Activated CD4-positive, alpha-beta T cell treated with anti-CD3 and anti-CD28 coated beads for 36 hours (primary cell): Measurements from ENCODE around the gene ACVR1B. TPM values are rescaled to one million over a fixed set of nuclear protein-coding genes. Genes with fewer than 3 reads are reported as not detected.

ENCODE experiments used
- ATAC-seq: fragments of 200-7000 bp; cut with Tn5 transposase; one replicate; pipeline ENCODE4 v1.10.0; 2021; ENCODE audit warnings: mild to moderate bottlenecking, moderate library complexity
- CTCF ChIA-PET: fragments of 350-600 bp; sonication (Branson Sonifier 250); formaldehyde crosslinking; loops from one replicate; lab custom pipeline; 2021; ENCODE audit warnings: antibody characterized with exemption; lab: Charles Lee
- POLR2A ChIA-PET: fragments of 350-600 bp; sonication (Branson Sonifier 250); formaldehyde crosslinking; loops from one replicate; lab custom pipeline; 2021; ENCODE audit warnings: antibody characterized with exemption, inconsistent platforms; lab: Charles Lee
- DNase-seq: peaks from one replicate; pipeline ENCODE4 v3.0.0-alpha.2; 2020
- H3K27ac Mint-ChIP-seq: one replicate; pipeline ENCODE4 v1.8.0; 2021; ENCODE audit warnings: mixed read lengths
- H3K27me3 Mint-ChIP-seq: one replicate; pipeline ENCODE4 v1.8.0; 2021; ENCODE audit warnings: mixed read lengths
- H3K36me3 Mint-ChIP-seq: one replicate; pipeline ENCODE4 v1.8.0; 2021; ENCODE audit warnings: low read depth, mixed read lengths
- H3K4me1 Mint-ChIP-seq: one replicate; pipeline ENCODE4 v1.8.0; 2021; ENCODE audit warnings: mixed read lengths
- H3K4me3 Mint-ChIP-seq: one replicate; pipeline ENCODE4 v1.8.0; 2021; ENCODE audit warnings: mild to moderate bottlenecking, moderate library complexity, mixed read lengths
- H3K9me3 Mint-ChIP-seq: one replicate; pipeline ENCODE4 v1.8.0; 2021; ENCODE audit warnings: low read depth, mixed read lengths
- intact Hi-C, 2 experiments: fragments of 100-400 bp; cut with DNase I in 1 of 2; cut with micrococcal nuclease in 1 of 2; formaldehyde crosslinking; loops; one replicate each; pipeline versions ENCODE4 v1.14.2 to v1.15.1; 2022 to 2024; cut with DNase I, micrococcal nuclease
- total RNA-seq, 2 experiments: library from RNA; stranded (reverse); gene quantifications; one replicate each; pipeline ENCODE4 v1.2.3, GENCODE V29; 2021

Gene ACVR1B
- total RNA-seq, 2 experiments from 2014 or later, result 10.1 to 12.7 TPM

GRCh38 chr12:51948066-51948465 lies 3.4 kb upstream of the ACVR1B start:
- POLR2A ChIA-PET, result no interaction called here
- intact Hi-C loops, result no loop called here
- Mint-ChIP-seq H3K4me1 (peaks cover 10% of the 10 kb centered on the region), H3K9me3 (peaks cover 11% of the 10 kb centered on the region), H3K27ac (no peak overlapping the region), H3K36me3 (no peaks in the 10 kb centered on the region), H3K27me3 (peaks cover 13% of the 10 kb centered on the region), H3K4me3 (no peak overlapping the region)
- CTCF ChIA-PET, result interaction anchor here (1.3 to 1.9 kb wide), 2 partner anchors 13 to 21 kb away, joined by 4 to 5 read pairs; no protein-coding TSS in a partner anchor
- no peak for DNase-seq
- no peak for ATAC-seq

DNA sequence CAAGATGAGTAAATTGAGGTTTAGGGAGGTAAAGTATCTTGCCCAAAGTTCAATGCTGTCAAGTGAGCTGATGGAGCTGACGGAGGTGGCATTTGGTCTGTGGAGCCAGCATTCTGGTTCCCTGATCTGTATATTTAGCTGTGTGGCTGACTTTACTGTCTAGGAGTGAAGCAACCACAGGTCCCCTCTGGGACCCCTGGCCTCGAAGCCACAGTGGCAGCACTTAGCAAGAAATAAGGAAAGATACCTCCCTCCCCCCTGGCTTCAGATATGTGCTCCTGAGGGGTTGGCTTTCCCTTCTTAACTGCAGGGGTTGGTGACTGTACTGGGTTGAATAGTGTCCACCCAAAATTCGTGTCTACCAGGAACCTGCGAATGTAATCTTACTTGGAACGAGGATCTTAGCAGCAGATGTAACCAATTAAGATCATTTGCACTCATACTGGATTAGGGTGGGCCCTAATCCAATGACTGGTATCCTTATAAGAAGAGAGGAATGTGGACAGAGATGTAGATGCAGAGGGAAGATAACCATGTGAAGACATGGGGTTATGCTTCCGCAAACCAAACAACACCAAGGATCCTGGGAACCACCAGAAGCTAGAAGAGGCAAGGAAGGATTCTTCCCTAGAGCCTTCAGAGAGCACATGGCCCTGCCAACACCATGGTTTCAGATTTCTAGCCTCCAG lies 2.0 kb upstream of the ACVR1B start:
- ChIA-PET CTCF (interaction anchor here (1.0 to 2.4 kb wide), 10 partner anchors 13 to 174 kb away, joined by 3 to 16 read pairs (median 5); no protein-coding TSS in a partner anchor), POLR2A (no interaction called here)
- Mint-ChIP-seq H3K27me3 (peaks cover 10% of the 10 kb centered on the region), H3K27ac (no peak overlapping the region), H3K36me3 (no peaks in the 10 kb centered on the region), H3K4me1 (peaks cover 24% of the 10 kb centered on the region), H3K9me3 (peaks cover 6% of the 10 kb centered on the region), H3K4me3 (no peak overlapping the region)
- intact Hi-C loops, result loop anchor here (2.0 to 5.0 kb wide), 5 partner anchors 21 to 1667 kb away; partner anchors contain the start of genes EIF4B (in 1 of the 2), LIMA1 (in 1 of the 2) and SCN8A (in 1 of the 2)
- ATAC-seq (no peak), DNase-seq (no peak)

GRCh38 chr12:51950682-51951198 lies 759 bp upstream of the ACVR1B start:
- ChIA-PET CTCF (interaction anchor here (0.6 to 2.4 kb wide), 7 partner anchors 21 to 173 kb away, joined by 3 to 16 read pairs (median 4); no protein-coding TSS in a partner anchor), POLR2A (interaction anchor here (0.5 to 1.4 kb wide), 2 partner anchors 20 to 566 kb away, joined by 3 to 8 read pairs; no protein-coding TSS in a partner anchor)
- H3K36me3 Mint-ChIP-seq, result no peaks in the 10 kb centered on the region
- H3K27ac Mint-ChIP-seq, result peak overlapping the region; percentile 76
- peaks cover 10% of the 10 kb centered on the region for H3K27me3 Mint-ChIP-seq
- DNase-seq (no peak), ATAC-seq (peak; percentile 61)
- H3K9me3 Mint-ChIP-seq, result no peaks in the 10 kb centered on the region
- peak overlapping the region; percentile 90 for H3K4me3 Mint-ChIP-seq
- H3K4me1 Mint-ChIP-seq, result peaks cover 37% of the 10 kb centered on the region
- intact Hi-C loops, result loop anchor here (1.0 to 5.0 kb wide), 10 partner anchors 20 to 1668 kb away; partner anchors contain the start of genes EIF4B (in 1 of the 2), LIMA1 (in 1 of the 2), NR4A1 (in 1 of the 2) and SCN8A (in 1 of the 2)

DNA sequence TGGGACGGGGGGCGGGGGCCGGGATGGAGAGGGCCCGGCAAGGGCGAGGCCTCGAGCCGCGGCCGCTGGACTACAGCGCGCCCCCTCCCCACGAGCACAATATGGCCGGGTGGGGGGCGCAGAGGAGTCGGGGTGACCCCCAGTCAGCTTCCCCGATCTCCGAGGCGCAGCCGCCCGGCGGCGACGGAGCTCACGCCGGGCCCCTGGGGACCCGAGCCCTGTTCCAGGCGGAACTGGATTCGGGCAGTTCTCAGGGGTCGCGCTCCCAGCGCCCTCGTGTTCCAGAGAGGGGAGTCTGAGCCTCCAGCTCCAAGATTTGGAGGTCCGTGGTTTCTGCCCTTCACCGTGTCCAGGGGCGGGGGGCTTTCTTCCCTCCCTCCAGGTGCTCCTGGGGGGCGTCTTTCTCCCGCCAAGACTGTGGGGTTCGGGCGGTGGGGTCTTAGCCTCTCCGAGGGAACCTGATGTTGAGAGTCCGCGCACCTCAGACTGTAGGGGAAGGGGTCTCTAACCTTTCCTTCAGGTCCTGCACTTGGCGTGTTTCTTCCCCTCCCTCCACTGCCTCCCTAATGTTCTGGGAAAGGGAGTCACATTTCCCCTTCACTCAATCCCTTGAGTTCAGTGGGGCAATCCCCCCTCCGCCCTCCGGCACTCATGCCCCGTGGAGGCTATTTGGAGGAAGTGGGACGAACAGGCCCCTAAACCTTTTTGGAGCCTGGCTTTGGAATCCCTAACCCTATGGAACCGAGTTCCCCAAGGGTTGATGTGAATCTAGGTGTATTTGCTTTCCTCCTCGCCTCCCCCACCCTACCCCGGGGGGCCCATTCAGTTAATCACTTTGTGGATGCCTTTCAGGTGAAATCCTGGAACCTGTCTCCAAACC lies 584 bp downstream of the ACVR1B start:
- Mint-ChIP-seq H3K4me1 (peaks cover 40% of the 10 kb centered on the region), H3K36me3 (no peaks in the 10 kb centered on the region), H3K9me3 (no peaks in the 10 kb centered on the region), H3K27me3 (peaks cover 10% of the 10 kb centered on the region), H3K27ac (peak overlapping the region; percentile 52), H3K4me3 (peak overlapping the region; percentile 75)
- ChIA-PET POLR2A (interaction anchor here (1.4 kb wide), 1 partner anchor 19 kb away, joined by 8 read pairs; no protein-coding TSS in a partner anchor), CTCF (no interaction called here)
- peak; percentile 20 for DNase-seq
- ATAC-seq, result no peak
- intact Hi-C loops, result loop anchor here (1.0 to 5.0 kb wide), 10 partner anchors 19 to 1670 kb away; partner anchors contain the start of genes EIF4B (in 1 of the 2), LIMA1 (in 1 of the 2), NR4A1 (in 1 of the 2) and SCN8A (in 1 of the 2)

- ChIA-PET CTCF (interaction anchor here (1.2 kb wide), 1 partner anchor 72 kb away, joined by 3 read pairs; no protein-coding TSS in a partner anchor), POLR2A (interaction anchor here (0.7 kb wide), 1 partner anchor 1219 kb away, joined by 3 read pairs; no protein-coding TSS in a partner anchor)
- H3K27me3 Mint-ChIP-seq, result peaks cover 8% of the 10 kb centered on the region
- peak overlapping the region; percentile 75 for H3K4me3 Mint-ChIP-seq
- no peaks in the 10 kb centered on the region for H3K9me3 Mint-ChIP-seq
- H3K27ac Mint-ChIP-seq, result peak overlapping the region; percentile 44
- H3K36me3 Mint-ChIP-seq, result no peaks in the 10 kb centered on the region
- intact Hi-C loops, result loop anchor here in 1 of 2 experiments (5.0 kb wide), 2 partner anchors 1054 to 1671 kb away; partner anchors contain the start of genes EIF4B and LIMA1
- no peak for DNase-seq
- H3K4me1 Mint-ChIP-seq, result peaks cover 43% of the 10 kb centered on the region
- ATAC-seq, result no peak
These were observed 1.6 kb downstream of the ACVR1B start for GRCh38 chr12:51953089-51953488.

DNA sequence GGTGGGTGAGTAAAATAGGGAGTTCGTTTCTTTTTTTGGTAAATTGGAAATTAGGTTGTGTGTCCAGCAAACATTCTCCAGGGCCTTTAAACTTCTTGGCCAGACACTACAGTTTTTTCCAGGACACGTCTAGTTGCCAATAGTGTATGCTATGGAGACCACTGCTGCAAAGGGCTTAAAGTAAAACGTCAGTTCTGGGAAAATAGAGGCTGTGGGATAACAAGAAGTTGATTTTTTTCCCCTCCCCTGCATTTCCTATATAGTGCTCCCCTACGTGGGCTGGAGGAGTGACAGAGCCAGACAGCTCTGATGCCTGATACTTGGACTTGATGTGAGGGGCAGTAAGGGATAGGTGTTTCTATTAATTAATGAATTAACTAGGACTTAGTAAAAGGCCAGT lies 2.4 kb downstream of the ACVR1B start:
- ChIA-PET POLR2A (no interaction called here), CTCF (interaction anchor here (1.1 to 1.7 kb wide), 3 partner anchors 13 to 71 kb away, joined by 3 to 5 read pairs (median 3); no protein-coding TSS in a partner anchor)
- peaks cover 43% of the 10 kb centered on the region for H3K4me1 Mint-ChIP-seq

DNA sequence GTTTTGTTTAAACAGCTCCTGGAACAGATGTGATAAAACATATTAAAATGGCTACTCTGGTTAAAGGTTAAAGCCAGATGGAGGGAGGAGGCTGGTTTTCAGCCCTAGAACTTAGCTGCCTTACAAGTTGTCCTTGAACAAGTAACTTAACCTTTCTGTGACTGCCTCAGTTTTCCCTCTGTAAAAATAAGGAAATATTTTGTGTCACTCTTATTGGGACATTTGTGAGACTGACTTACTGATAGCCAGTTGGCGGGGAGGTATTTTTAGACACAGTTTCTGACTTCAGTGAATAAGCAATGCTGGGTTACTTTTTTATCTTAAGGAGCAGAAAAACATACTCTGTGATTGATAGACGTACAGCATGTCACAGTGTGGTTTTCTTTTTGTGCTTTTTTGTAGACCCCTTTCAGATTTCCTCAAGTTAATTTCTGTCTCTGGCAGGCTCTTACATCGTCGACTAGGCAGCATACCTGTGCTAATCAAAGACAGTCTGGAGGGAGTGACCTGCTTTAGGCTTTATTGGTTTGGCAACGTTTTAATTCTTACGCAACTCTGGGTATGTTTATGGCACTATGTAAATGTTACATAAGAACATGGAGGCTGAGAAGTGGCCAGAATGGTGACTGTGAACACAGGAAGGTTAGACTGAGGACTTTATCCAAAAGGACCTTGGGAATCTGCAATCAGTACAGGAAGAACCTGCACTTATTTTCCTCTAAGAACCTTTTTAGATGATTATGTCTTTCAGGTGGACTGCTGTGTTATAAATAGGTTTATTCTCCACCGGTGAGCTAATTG lies 3.3 kb downstream of the ACVR1B start:
- POLR2A ChIA-PET, result no interaction called here
- H3K4me3 Mint-ChIP-seq, result no peak overlapping the region
- ATAC-seq, result no peak
- H3K27ac Mint-ChIP-seq, result no peak overlapping the region
- no peaks in the 10 kb centered on the region for H3K9me3 Mint-ChIP-seq
- peaks cover 4% of the 10 kb centered on the region for H3K36me3 Mint-ChIP-seq
- peaks cover 5% of the 10 kb centered on the region for H3K27me3 Mint-ChIP-seq
- CTCF ChIA-PET, result interaction anchor here (1.1 to 1.7 kb wide), 3 partner anchors 12 to 70 kb away, joined by 3 to 5 read pairs (median 3); no protein-coding TSS in a partner anchor
- no peak for DNase-seq
- peaks cover 43% of the 10 kb centered on the region for H3K4me1 Mint-ChIP-seq
- intact Hi-C loops, result loop anchor here in 1 of 2 experiments (5.0 kb wide), 2 partner anchors 1053 to 1672 kb away; partner anchors contain the start of genes EIF4B and LIMA1

More for the DNA sequence above, 2.4 kb downstream of the ACVR1B start:
- intact Hi-C loops, result loop anchor here in 1 of 2 experiments (5.0 kb wide), 2 partner anchors 1053 to 1672 kb away; partner anchors contain the start of genes EIF4B and LIMA1
- Mint-ChIP-seq H3K36me3 (no peaks in the 10 kb centered on the region), H3K4me3 (peak overlapping the region; percentile 75), H3K27me3 (peaks cover 8% of the 10 kb centered on the region), H3K9me3 (no peaks in the 10 kb centered on the region), H3K27ac (no peak overlapping the region)
- no peak for DNase-seq
- ATAC-seq, result no peak

DNA sequence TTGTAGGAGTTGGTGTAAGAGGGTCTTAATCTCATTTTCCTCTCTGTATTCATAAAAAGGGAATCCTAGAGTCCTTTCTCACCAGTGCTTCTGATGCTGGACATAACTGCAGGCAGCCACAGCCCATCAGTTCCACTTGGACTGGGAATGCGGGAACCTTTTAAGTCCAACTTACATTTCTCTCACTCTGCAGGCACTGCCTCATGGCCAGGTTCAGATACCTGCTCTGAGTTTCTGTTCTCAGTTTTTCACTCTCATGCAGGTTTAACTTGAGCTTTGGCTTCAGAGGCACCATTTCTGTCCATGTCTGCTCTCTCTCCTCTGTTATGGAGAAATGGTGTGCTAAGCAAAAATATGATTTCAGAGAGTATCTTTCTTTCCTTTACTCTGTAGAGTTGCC lies 4.2 kb downstream of the ACVR1B start:
- intact Hi-C loops, result no loop called here
- no peak overlapping the region for H3K4me3 Mint-ChIP-seq

DNA sequence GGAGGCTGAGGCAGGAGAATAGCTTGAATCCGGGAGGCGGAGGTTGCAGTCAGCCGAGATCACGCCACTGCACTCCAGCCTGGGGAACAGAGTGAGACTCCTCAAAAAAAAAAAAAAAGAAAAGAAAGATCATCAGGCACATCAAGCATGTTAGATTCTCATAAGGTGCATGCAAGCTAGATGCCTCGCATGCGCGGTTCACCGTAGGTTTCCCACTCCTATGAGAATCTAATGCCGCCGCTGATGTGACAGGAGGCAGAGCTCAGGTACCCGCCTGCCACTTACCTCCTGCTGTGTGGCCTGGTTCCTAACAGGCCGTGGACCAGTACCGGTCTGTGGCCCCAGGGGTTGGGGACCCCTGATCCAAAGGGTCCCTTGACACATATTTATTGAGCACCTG lies 7.0 kb downstream of the ACVR1B start:
- H3K4me1 Mint-ChIP-seq, result peaks cover 54% of the 10 kb centered on the region
- H3K27ac Mint-ChIP-seq, result no peak overlapping the region
- no peak overlapping the region for H3K4me3 Mint-ChIP-seq
- H3K36me3 Mint-ChIP-seq, result peaks cover 17% of the 10 kb centered on the region
- intact Hi-C loops, result no loop called here
- H3K9me3 Mint-ChIP-seq, result no peaks in the 10 kb centered on the region
- POLR2A ChIA-PET, result no interaction called here
- no peaks in the 10 kb centered on the region for H3K27me3 Mint-ChIP-seq
- ATAC-seq, result no peak
- CTCF ChIA-PET, result interaction anchor here (5.9 kb wide), 1 partner anchor 13 kb away, joined by 32 read pairs; no protein-coding TSS in a partner anchor
- no peak for DNase-seq

More for the DNA sequence above, 4.2 kb downstream of the ACVR1B start:
- H3K27me3 Mint-ChIP-seq, result no peaks in the 10 kb centered on the region
- no peaks in the 10 kb centered on the region for H3K9me3 Mint-ChIP-seq
- ChIA-PET POLR2A (no interaction called here), CTCF (interaction anchor here (0.5 to 1.7 kb wide), 6 partner anchors 15 to 689 kb away, joined by 3 to 9 read pairs (median 3); no protein-coding TSS in a partner anchor)
- H3K27ac Mint-ChIP-seq, result no peak overlapping the region
- no peak for DNase-seq
- peaks cover 8% of the 10 kb centered on the region for H3K36me3 Mint-ChIP-seq
- no peak for ATAC-seq
- H3K4me1 Mint-ChIP-seq, result peaks cover 48% of the 10 kb centered on the region
